GM10847 (cell line): Measurements from ENCODE around the gene TAF4B.
A peak's percentile ranks its signal among the peaks of the same experiment; 100 is the strongest.

Experiments used
- POLR2A ChIP-seq: IDR thresholded peaks from 2 replicates; pipeline ENCODE4 v1.6.1; 2011; ENCODE audit not compliant: insufficient read length; ENCODE audit errors: extremely low read depth

The TAF4B gene

DNA sequence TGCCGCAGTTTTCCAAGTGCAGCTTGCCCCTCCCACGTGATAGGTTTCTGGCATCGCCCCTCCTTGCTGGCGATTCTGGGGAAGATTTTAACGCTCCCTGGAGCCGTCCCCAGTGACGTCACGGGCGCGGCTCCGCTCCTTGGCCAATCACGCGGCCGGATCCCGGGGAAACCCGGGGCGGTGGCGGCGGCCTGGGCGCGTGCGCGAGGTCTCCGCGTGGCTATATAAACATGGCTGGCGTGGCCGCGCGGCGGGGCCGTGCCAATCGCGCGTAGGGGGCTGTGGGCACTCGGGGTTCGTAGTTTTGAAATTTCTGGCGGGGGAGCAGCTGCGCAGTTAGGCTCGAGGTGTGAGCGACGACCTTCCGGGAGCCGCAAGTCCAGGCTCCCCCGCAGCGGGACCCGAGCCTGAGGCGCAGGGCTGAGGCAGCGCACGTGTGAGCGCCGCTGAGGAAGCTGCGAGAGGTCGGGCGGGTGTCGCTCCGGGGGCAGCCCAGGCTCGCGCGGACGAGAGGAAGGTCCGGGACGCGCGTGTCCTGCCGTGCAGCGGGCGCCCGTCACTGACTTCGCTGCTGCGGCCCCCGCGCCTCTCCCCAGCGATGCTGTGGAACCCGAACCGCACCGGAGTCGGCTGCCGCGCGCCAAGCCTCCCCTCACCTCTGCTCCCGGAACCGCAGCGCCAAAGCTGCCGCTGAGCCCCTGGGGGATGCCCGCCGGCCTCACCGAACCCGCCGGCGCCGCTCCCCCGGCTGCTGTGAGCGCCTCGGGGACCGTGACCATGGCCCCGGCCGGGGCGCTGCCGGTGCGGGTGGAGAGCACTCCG, at the start of gene TAF4B:
Gene TAF4B (plus strand): TSS at position 217 of the 822 bp plus-strand sequence. CDS start 489 bp downstream, at position 706.
- TF ChIP-seq POLR2A: peak; percentile 90

- TF ChIP-seq POLR2A: no peak
Observed at GRCh38 chr18:26181343-26181826, 44.9 kb upstream of the TAF4B start.

GRCh38 chr18:26183395-26184112, 42.7 kb upstream of the TAF4B start:
- no peak for TF ChIP-seq POLR2A

DNA sequence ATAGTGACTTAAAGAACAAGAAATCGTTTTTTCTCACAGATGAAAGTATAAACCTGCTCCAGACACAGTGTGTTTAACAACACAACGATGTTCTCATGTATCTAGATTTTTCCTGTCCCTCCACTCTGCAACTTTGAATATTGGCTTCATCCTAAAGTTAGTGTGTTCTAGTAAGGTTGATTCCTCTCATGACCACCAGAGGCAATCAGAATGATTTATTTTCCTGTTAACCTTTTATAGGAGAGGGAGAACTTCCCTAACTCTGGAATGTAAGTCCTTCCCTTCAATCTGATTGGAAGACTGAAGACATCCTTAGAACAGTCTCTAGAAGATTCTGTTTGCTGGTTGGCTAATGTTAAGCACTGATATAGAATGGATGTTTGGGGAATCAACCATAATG, 41.0 kb upstream of the TAF4B start:
- no peak for TF ChIP-seq POLR2A

- no peak for TF ChIP-seq POLR2A
Observed at GRCh38 chr18:26190506-26190905, 35.7 kb upstream of the TAF4B start.

- TF ChIP-seq POLR2A: no peak
Observed at GRCh38 chr18:26192233-26192632, 34.0 kb upstream of the TAF4B start.

DNA sequence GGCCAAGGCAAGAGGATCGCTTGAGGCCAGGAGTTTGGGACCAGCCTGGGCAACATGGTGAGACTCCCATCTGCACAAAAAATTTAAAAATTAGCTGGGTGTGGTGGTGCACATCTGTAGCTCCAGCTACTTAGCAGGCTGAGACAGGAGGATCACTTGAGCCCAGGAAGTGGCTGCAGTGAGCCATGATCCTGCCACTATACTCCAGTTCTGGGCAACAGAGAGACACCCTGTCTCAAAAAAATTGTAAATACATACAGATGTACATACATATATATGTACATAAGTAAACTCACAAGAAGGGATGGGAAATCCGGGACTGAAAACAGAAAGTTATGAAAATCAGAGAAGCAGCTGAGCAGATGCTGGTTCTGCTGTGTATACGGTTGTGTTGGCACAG, 29.6 kb upstream of the TAF4B start:
- no peak for TF ChIP-seq POLR2A

DNA sequence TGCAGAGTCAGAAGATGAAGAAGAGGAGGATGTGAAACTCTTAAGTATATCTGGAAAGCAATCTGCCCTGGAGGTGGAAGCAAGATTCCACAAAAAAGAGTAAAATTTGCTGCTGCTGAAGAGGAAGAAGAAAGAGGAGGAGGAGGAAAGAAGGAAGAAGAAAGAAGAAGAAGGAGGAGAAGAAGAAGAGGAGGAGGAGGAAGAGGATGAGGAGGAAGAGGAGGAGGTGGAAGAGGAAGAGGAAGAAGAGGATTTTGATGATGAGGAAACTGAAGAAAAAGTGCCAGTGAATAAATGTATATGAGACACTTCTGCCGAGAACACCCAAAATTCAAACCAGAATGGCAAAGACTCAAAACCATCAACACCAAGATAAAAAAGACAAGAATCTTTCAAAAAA, 20.9 kb upstream of the TAF4B start:
- TF ChIP-seq POLR2A: no peak

GRCh38 chr18:26206488-26206887, 19.8 kb upstream of the TAF4B start:
- TF ChIP-seq POLR2A: no peak

DNA sequence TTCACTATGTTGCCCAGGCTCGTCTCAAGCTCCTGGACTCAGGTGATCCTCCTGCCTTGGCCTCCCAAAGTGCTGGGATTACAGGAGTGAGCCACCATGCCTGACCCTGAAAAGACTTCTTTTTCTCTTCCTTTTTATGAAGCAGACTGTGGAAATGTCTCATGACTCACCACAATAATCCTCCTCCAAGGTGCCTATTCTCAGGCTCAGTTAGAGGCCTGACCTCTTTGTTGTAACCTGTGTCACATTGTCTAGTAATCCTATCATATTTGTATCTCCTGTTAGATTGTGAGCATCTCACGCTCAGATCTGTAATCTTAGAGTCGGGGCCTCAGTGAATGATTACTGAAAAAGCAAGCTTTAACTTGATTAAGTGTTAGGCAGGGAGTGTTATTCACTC, 18.3 kb upstream of the TAF4B start:
- TF ChIP-seq POLR2A: no peak

DNA sequence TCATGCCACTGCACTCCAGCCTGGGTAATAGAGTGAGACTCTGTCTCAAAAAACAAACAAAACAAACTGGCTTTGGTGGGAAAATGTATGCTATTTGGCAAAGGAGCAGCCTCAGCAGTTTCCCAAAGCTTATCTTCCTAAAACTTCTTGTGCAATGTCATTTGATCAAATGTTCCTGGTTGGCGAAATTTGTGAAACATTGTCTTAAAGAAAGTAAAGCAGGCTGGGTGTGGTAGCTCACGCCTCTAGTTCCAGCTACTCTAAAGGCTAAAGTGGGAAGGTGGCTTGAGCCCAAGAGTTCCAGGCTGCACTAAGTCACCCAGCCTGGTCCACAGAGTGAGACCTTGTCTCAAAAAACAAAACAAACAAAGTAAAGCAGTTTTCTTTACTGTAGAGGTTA, 17.3 kb upstream of the TAF4B start:
- no peak for TF ChIP-seq POLR2A

GRCh38 chr18:26210147-26210546, 16.1 kb upstream of the TAF4B start:
- no peak for TF ChIP-seq POLR2A

DNA sequence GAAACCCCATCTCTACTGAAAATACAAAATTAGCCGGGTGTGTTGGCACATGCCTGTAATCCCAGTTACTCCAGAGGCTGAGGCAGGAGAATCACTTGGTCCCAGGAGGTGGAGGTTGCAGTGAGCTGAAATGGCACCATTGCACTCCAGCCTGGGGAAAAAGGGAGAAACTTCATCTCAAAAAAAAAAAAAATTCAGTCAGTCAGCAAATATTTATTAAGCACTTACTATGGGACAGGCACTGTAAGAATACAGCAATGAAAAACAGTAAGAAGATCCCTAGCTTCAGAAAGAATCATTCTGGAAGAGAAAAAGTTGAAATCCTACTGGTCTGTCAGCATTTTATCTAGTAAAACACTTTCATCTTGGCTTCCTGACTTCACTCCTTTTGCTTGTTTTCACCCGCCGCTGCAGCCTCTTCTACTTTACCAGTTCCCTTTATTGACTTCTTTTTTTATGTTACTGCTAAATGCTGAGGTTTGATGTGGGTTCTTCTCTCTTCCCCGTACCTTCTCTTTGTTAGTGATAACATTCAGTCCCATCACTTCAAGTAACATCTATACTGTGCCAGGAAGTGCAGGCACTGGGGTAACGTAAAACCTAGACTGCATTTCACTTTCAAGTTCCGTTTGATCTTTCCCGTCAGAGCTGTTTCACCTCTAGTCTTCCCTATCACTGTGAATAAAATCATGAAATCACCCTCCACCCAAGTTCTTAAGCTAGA, 10.8 kb upstream of the TAF4B start:
- TF ChIP-seq POLR2A: no peak

DNA sequence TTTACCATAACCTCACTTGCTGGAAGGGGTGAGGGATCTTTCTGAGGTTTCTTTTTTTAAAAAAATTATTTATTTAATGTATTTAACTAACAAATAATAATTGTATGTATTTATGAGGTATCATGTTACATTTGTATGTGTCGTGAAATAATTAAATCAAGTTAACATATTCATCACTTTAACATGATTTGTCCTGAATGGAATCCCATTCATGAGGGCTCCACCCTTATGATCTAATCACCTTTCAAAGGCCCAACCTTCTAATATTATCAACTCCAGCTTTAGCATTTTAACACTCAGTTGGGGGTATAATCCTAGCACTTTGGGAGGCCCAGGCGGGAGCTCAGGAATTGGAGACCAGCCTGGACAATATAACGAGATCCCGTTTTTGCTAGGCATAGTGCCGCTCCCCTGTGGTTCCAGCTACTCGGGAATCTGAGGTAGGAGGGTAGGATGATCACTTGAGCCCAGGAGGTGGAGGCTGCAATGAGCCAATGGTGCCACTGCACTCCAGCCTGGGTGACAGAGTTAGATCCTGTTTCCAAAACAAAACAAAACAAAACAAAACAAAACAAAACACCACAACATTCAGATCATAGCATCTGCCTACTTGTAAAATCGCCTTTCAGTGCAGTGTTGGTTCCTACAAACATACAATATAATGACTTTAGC, 1.1 kb upstream of the TAF4B start:
- TF ChIP-seq POLR2A: no peak

GRCh38 chr18:26225915-26226228, 373 bp upstream of the TAF4B start:
- no peak for TF ChIP-seq POLR2A
